ENCODE data around the gene EDC3. TPM values are rescaled to one million over a fixed set of nuclear protein-coding genes. Genes with fewer than 3 reads are reported as not detected.

The EDC3 gene
- total RNA-seq, 1 donor: 9.8 TPM

- peaks cover 4% of the 10 kb centered on the region for H4K20me1 ChIP-seq (ENCODE audit: insufficient read depth, low read length)
- H3K79me2 ChIP-seq (ENCODE audit: insufficient read depth, low read length): peaks cover 15% of the 10 kb centered on the region
Observed at GRCh38 chr15:74595271-74595670, 100.6 kb downstream of the EDC3 start.

GRCh38 chr15:74594455-74594854 lies 101.4 kb downstream of the EDC3 start:
- Histone ChIP-seq H2AFZ (ENCODE audit: low read length) (no peak overlapping the region), H3K79me2 (ENCODE audit: insufficient read depth, low read length) (peaks cover 10% of the 10 kb centered on the region), H3K36me3 (ENCODE audit: insufficient read depth, low read length) (peaks cover 34% of the 10 kb centered on the region), H3K27ac (ENCODE audit: low read depth, low read length) (no peak overlapping the region), H4K20me1 (ENCODE audit: insufficient read depth, low read length) (no peaks in the 10 kb centered on the region), H3K9me3 (ENCODE audit: low read depth, low read length) (no peaks in the 10 kb centered on the region), H3K27me3 (ENCODE audit: insufficient read depth, low read length) (no peaks in the 10 kb centered on the region), H3K4me2 (ENCODE audit: insufficient read depth, low read length) (no peak overlapping the region), H3K4me3 (ENCODE audit: insufficient read depth, low read length) (no peak overlapping the region), H3K4me1 (ENCODE audit: insufficient read depth, low read length) (peaks cover 13% of the 10 kb centered on the region)
- DNase-seq (ENCODE audit: insufficient read length, low spot score, missing footprints): no peak
- TF ChIP-seq CTCF (IDR thresholded peaks at IDR 0.05; ENCODE audit: extremely low read depth, low read depth, low read length): no peak

More at GRCh38 chr15:74595271-74595670, 100.6 kb downstream of the EDC3 start:
- Histone ChIP-seq H3K9me3 (ENCODE audit: low read depth, low read length) (no peaks in the 10 kb centered on the region), H3K4me2 (ENCODE audit: insufficient read depth, low read length) (no peak overlapping the region), H3K36me3 (ENCODE audit: insufficient read depth, low read length) (peaks cover 28% of the 10 kb centered on the region), H3K27me3 (ENCODE audit: insufficient read depth, low read length) (no peaks in the 10 kb centered on the region), H3K27ac (ENCODE audit: low read depth, low read length) (no peak overlapping the region), H2AFZ (ENCODE audit: low read length) (no peak overlapping the region), H3K4me3 (ENCODE audit: insufficient read depth, low read length) (no peak overlapping the region), H3K4me1 (ENCODE audit: insufficient read depth, low read length) (peaks cover 16% of the 10 kb centered on the region)
- TF ChIP-seq CTCF (IDR thresholded peaks at IDR 0.05; ENCODE audit: extremely low read depth, low read depth, low read length): no peak
- DNase-seq (ENCODE audit: insufficient read length, low spot score, missing footprints): no peak

DNA sequence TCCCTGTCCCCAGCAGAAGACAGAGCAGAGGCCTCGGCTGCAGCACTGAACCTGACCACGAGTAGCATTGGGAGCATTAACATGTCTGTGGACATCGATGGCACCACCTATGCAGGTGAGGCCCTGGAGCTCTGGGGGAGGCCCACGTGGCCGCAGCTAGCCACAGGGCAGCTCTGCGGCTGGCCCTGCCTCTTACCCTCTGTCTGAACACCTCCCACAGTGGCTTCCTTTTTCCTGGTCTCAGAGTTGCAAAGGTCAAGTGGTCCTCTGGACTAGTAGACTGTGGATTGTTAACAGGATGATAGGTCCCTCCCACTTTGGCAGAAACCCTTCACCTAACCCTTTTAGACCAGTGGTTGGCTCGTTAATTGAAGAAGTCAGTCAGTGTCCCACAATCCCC lies 102.7 kb downstream of the EDC3 start:
- Histone ChIP-seq H3K36me3 (ENCODE audit: insufficient read depth, low read length) (peaks cover 37% of the 10 kb centered on the region), H3K9me3 (ENCODE audit: low read depth, low read length) (no peaks in the 10 kb centered on the region), H2AFZ (ENCODE audit: low read length) (no peak overlapping the region), H3K4me1 (ENCODE audit: insufficient read depth, low read length) (peaks cover 15% of the 10 kb centered on the region), H4K20me1 (ENCODE audit: insufficient read depth, low read length) (no peaks in the 10 kb centered on the region), H3K27ac (ENCODE audit: low read depth, low read length) (no peak overlapping the region), H3K27me3 (ENCODE audit: insufficient read depth, low read length) (no peaks in the 10 kb centered on the region), H3K4me3 (ENCODE audit: insufficient read depth, low read length) (no peak overlapping the region), H3K4me2 (ENCODE audit: insufficient read depth, low read length) (no peak overlapping the region), H3K79me2 (ENCODE audit: insufficient read depth, low read length) (no peaks in the 10 kb centered on the region)
- TF ChIP-seq CTCF (IDR thresholded peaks at IDR 0.05; ENCODE audit: extremely low read depth, low read depth, low read length): no peak
- no peak for DNase-seq (ENCODE audit: insufficient read length, low spot score, missing footprints)

GRCh38 chr15:74592222-74592621 lies 103.6 kb downstream of the EDC3 start:
- no peaks in the 10 kb centered on the region for H3K79me2 ChIP-seq (ENCODE audit: insufficient read depth, low read length)
- peaks cover 37% of the 10 kb centered on the region for H3K36me3 ChIP-seq (ENCODE audit: insufficient read depth, low read length)
- no peak overlapping the region for H3K4me2 ChIP-seq (ENCODE audit: insufficient read depth, low read length)
- H2AFZ ChIP-seq (ENCODE audit: low read length): no peak overlapping the region
- H3K27me3 ChIP-seq (ENCODE audit: insufficient read depth, low read length): no peaks in the 10 kb centered on the region
- peaks cover 12% of the 10 kb centered on the region for H3K4me1 ChIP-seq (ENCODE audit: insufficient read depth, low read length)
- no peaks in the 10 kb centered on the region for H3K9me3 ChIP-seq (ENCODE audit: low read depth, low read length)
- no peak overlapping the region for H3K27ac ChIP-seq (ENCODE audit: low read depth, low read length)
- DNase-seq (ENCODE audit: insufficient read length, low spot score, missing footprints): no peak
- no peak for TF ChIP-seq CTCF (IDR thresholded peaks at IDR 0.05; ENCODE audit: extremely low read depth, low read depth, low read length)
- H3K4me3 ChIP-seq (ENCODE audit: insufficient read depth, low read length): no peak overlapping the region
- H4K20me1 ChIP-seq (ENCODE audit: insufficient read depth, low read length): no peaks in the 10 kb centered on the region
